Measurements from ENCODE around the gene GCGR.

The GCGR gene

DNA sequence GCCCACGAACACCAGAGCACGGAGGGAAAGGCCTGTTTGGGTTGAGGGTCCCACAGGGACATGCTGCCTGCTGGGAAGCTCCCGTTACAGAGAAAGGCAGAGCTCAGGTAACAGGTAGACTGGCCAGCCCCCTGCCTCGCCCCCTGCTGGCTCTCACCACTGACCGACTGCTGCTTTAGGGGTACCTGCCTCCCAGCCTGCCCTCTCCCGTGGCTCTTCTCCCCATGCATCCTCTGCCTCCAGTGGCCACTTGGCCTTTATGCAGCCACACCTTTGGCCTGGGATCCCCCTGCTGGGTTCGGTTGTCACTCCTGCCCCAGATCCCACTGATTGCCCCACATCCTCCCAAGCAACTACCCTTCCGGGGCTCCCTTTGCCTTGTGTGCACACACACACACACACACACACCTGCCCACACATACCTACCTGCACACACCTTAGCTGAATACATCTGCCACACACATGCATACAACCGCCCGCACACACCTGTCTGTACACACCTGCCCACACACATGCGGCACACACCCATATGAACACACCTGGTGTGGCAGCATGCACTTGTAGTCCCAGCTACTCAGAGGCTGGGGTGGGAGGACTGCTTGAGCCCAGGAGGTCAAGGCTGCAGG is 22.0 kb downstream of the GCGR start:
- Histone ChIP-seq H3K4me1 (peaks cover 7% of the 10 kb centered on the region), H3K4me3 (ENCODE audit: low read depth, low read length) (no peak overlapping the region), H3K27me3 (no peaks in the 10 kb centered on the region), H3K36me3 (peaks cover 4% of the 10 kb centered on the region; the same call in 1 of the 2 replicates), H3K9me3 (no peaks in the 10 kb centered on the region)
- DNase-seq = no peak
- TF ChIP-seq, protein P1, sequence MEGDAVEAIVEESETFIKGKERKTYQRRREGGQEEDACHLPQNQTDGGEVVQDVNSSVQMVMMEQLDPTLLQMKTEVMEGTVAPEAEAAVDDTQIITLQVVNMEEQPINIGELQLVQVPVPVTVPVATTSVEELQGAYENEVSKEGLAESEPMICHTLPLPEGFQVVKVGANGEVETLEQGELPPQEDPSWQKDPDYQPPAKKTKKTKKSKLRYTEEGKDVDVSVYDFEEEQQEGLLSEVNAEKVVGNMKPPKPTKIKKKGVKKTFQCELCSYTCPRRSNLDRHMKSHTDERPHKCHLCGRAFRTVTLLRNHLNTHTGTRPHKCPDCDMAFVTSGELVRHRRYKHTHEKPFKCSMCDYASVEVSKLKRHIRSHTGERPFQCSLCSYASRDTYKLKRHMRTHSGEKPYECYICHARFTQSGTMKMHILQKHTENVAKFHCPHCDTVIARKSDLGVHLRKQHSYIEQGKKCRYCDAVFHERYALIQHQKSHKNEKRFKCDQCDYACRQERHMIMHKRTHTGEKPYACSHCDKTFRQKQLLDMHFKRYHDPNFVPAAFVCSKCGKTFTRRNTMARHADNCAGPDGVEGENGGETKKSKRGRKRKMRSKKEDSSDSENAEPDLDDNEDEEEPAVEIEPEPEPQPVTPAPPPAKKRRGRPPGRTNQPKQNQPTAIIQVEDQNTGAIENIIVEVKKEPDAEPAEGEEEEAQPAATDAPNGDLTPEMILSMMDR (IDR thresholded peaks at IDR 0.05; ENCODE audit: low read depth, low read length) = no peak

DNA sequence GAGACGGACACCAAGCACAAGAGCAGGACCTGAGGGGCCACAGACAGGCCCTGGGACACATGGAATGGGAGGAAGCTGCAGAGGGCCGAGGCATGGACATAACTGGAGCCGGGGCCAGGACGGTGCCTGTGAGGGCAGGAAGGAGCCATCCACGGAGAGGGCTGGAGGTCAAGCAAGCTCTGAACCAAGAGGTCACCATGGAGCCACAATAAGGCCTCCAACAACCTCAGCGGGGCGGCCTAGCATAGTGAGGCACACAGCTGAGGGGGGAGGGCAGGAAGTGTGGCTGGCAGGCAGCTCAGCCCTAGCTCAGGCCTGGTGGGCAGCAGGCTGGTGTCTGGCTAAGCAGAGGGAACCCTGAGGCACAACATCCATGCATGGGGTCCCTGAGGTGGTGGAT is 24.7 kb downstream of the GCGR start:
- H3K4me3 ChIP-seq (ENCODE audit: low read depth, low read length) = no peak overlapping the region

DNA sequence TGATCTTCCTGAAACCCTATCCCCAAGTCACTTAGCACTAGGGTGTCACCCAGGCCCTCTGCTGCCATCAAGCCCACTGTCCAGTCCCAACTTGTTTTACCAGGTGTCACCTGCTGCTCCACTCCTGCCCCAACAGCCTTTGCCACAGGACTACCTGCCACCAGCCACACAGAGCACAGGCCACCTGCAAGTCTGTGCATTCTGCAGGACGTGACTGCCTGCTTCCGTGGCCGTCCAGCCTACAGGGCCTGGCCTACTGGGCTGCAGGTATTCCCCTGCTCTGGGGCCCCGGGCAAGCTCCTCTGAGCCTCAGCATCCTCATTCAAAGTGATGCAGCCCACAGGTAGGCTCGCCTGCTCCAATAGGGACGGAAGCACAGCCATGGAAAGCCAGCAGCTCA is 25.9 kb downstream of the GCGR start:
- H3K9me3 ChIP-seq = no peaks in the 10 kb centered on the region
- H3K27me3 ChIP-seq = no peaks in the 10 kb centered on the region
- TF ChIP-seq, protein P1 (IDR thresholded peaks at IDR 0.05; ENCODE audit: low read depth, low read length) = no peak
- DNase-seq = no peak
- H3K4me1 ChIP-seq = no peaks in the 10 kb centered on the region
- H3K4me3 ChIP-seq (ENCODE audit: low read depth, low read length) = no peak overlapping the region
- H3K36me3 ChIP-seq = no peaks in the 10 kb centered on the region

More for the DNA sequence above, 24.7 kb downstream of the GCGR start:
- Histone ChIP-seq H3K36me3 (no peaks in the 10 kb centered on the region; the same call in 1 of the 2 replicates), H3K9me3 (no peaks in the 10 kb centered on the region), H3K4me1 (no peaks in the 10 kb centered on the region), H3K27me3 (no peaks in the 10 kb centered on the region)
- no peak for DNase-seq
- TF ChIP-seq, protein P1 (IDR thresholded peaks at IDR 0.05; ENCODE audit: low read depth, low read length) = no peak

DNA sequence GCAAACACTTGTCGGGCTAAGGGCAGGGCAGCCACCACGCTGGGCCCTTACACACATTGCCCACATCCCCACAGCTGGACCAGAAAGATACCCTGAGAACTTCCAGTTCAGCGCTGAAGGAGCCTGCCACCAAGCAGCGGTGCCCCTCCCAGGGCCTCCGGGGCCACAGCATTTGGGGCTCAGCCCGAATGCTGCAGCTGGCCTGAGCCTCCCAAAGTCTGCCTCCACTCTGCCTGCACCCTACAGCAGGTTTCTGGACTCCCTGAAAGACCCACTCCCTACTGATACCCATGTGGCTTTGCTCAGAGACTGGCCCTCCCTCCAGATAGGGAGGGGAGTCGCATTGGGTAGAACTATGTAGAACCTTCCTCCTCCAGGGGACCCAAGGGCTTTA is 27.6 kb downstream of the GCGR start:
- Histone ChIP-seq H3K36me3 (no peaks in the 10 kb centered on the region), H3K9me3 (no peaks in the 10 kb centered on the region), H3K4me3 (ENCODE audit: low read depth, low read length) (peak overlapping the region; percentile 84; the same call in 1 of the 2 replicates)

DNA sequence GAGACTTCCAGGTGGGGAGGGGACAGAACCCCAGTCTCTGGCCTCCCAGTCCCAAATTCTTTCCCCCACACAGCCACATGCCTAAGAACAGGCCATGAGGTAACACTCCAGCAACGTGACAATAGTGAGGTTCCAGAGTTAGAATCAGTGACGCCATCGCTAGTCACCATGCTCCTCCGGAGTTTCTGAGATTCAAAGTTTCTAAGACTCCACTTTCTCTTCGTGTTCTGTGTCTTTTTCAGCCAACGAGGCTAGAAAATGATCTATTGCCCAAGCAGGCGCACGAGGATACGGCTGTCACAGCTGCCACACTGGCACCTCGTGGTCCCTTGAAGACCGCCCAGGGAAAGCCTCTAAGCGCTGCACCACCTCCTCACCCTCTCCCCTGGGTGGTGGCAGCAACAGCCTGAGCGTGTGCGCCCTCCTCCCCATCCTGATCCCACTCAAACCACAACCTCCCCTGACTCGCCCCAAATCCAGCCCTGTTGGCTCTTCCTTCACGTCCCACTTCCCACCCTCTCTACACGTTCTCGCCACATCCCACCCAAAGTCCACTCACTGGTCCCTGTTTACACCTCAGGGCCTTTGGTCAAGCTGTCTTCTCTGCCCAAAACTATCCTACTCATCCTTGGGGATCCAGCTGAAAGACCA is 28.1 kb downstream of the GCGR start:
- TF ChIP-seq, protein P1 (IDR thresholded peaks at IDR 0.05; ENCODE audit: low read depth, low read length) = no peak
- no peaks in the 10 kb centered on the region for H3K4me1 ChIP-seq
- H3K36me3 ChIP-seq = no peaks in the 10 kb centered on the region
- no peaks in the 10 kb centered on the region for H3K27me3 ChIP-seq
- H3K9me3 ChIP-seq = no peaks in the 10 kb centered on the region
- no peak for DNase-seq
- peak overlapping the region; percentile 84 for H3K4me3 ChIP-seq (ENCODE audit: low read depth, low read length)

More for the DNA sequence above, 27.6 kb downstream of the GCGR start:
- Histone ChIP-seq H3K27me3 (no peaks in the 10 kb centered on the region), H3K4me1 (no peaks in the 10 kb centered on the region)
- DNase-seq = no peak
- TF ChIP-seq, protein P1 (IDR thresholded peaks at IDR 0.05; ENCODE audit: low read depth, low read length) = no peak

DNA sequence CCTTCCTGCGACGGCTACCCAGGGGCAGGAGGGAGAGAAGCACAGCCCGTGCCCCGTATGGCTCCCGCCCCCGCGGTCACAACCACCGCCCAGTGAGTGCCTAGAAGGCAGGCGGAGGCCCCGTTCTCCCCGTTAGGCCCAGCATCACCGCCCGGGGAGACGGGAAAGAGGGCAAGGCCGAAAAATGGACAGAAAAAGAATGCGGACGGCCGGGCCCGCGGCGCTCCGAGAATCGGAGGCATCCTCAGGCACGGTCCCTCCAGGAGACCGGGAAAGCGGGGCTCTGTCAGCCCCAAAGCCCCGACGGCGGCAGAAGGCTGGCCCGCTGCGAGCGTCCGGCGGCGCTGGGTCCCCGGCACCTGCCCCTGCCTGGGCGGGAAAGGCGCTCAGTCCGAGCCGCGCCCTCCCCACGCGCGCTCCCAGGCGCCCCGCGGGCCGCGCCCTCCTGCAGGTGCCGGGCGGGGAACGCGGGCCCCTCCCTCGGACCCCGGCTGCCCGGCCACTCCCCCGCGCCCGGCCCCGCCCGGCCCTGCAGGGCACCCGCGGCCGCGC is 28.7 kb downstream of the GCGR start:
- no peak for DNase-seq
- peak overlapping the region; percentile 84 for H3K4me3 ChIP-seq (ENCODE audit: low read depth, low read length)
- H3K9me3 ChIP-seq = no peaks in the 10 kb centered on the region
- no peaks in the 10 kb centered on the region for H3K27me3 ChIP-seq
- no peaks in the 10 kb centered on the region for H3K36me3 ChIP-seq
- TF ChIP-seq, protein P1 (IDR thresholded peaks at IDR 0.05; ENCODE audit: low read depth, low read length) = no peak
- no peaks in the 10 kb centered on the region for H3K4me1 ChIP-seq
